Kidney glomerular epithelial cell (primary cell): Measurements from ENCODE around the gene LRMDA.

Experiments used
- DNase-seq: peaks from one replicate; lab custom pipeline; 2025; lab: John Stamatoyannopoulos, UW

LRMDA gene

GRCh38 chr10:76306856-76307255, 875.4 kb downstream of the LRMDA start:
- DNase-seq, result no peak

GRCh38 chr10:76309070-76309469, 877.6 kb downstream of the LRMDA start:
- DNase-seq, result no peak

GRCh38 chr10:76309741-76310587, 878.5 kb downstream of the LRMDA start:
- no peak for DNase-seq

GRCh38 chr10:76310588-76311080, 879.2 kb downstream of the LRMDA start:
- DNase-seq, result no peak

GRCh38 chr10:76311752-76312636, 880.6 kb downstream of the LRMDA start:
- DNase-seq, result no peak

- DNase-seq, result no peak
These were observed 883.8 kb downstream of the LRMDA start for GRCh38 chr10:76315240-76315639.

- no peak for DNase-seq
These were observed 884.8 kb downstream of the LRMDA start for GRCh38 chr10:76316234-76316633.

- DNase-seq, result no peak
These were observed 885.7 kb downstream of the LRMDA start for GRCh38 chr10:76317078-76317477.

- DNase-seq, result no peak
These were observed 886.8 kb downstream of the LRMDA start for GRCh38 chr10:76318211-76318610.

- no peak for DNase-seq
These were observed 888.2 kb downstream of the LRMDA start for GRCh38 chr10:76319661-76320060.

- DNase-seq, result no peak
These were observed 892.9 kb downstream of the LRMDA start for GRCh38 chr10:76324283-76324682.

GRCh38 chr10:76327441-76327840, 896.0 kb downstream of the LRMDA start:
- no peak for DNase-seq

GRCh38 chr10:76328348-76328747, 896.9 kb downstream of the LRMDA start:
- no peak for DNase-seq

GRCh38 chr10:76329891-76330575, 898.6 kb downstream of the LRMDA start:
- no peak for DNase-seq

GRCh38 chr10:76331742-76332141, 900.3 kb downstream of the LRMDA start:
- no peak for DNase-seq

GRCh38 chr10:76333326-76333725, 901.9 kb downstream of the LRMDA start:
- no peak for DNase-seq

- peak; percentile 18 for DNase-seq
These were observed 902.4 kb downstream of the LRMDA start for GRCh38 chr10:76333796-76334195.

- DNase-seq, result no peak
These were observed 902.8 kb downstream of the LRMDA start for GRCh38 chr10:76334255-76334654.

GRCh38 chr10:76336213-76336963, 905.0 kb downstream of the LRMDA start:
- DNase-seq, result no peak

GRCh38 chr10:76337641-76338040, 906.2 kb downstream of the LRMDA start:
- DNase-seq, result peak; percentile 44

GRCh38 chr10:76338187-76338586, 906.8 kb downstream of the LRMDA start:
- DNase-seq, result no peak
